Activated T-cell treated with anti-CD3 and anti-CD28 coated beads for 24 hours (primary cell): ENCODE data around the gene PLCH1.
"Not testable (repeated sequence)": the region's sequence is repeated elsewhere in the genome, so short reads cannot be mapped to it uniquely, and the experiment has no call there.

Experiments
- DNase-seq: peaks from one replicate; pipeline ENCODE4 v3.0.0-alpha.2; 2020; ENCODE audit warnings: low read depth

Gene PLCH1

GRCh38 chr3:155641956-155642355 lies 102.9 kb downstream of the PLCH1 start:
- DNase-seq, result no peak

DNA sequence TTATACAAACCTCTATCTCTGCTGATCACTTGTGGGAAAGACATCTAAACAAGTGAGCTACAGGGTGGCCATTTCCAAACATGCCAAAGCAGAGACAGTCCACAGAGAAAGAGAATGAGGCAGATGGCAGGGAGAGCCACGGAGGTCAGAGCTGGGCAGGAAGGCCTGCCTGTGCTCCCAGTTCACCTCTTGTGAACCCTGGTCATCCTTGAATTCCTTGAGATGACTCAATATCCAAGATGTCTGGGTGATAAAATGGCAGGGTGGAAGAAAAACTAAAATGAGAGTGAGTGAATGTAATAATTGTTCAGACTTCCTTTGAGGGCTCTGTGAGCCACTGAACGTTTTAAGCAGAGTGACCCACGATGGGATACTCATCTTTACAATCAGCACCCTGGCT lies 104.8 kb downstream of the PLCH1 start:
- DNase-seq, result no peak

DNA sequence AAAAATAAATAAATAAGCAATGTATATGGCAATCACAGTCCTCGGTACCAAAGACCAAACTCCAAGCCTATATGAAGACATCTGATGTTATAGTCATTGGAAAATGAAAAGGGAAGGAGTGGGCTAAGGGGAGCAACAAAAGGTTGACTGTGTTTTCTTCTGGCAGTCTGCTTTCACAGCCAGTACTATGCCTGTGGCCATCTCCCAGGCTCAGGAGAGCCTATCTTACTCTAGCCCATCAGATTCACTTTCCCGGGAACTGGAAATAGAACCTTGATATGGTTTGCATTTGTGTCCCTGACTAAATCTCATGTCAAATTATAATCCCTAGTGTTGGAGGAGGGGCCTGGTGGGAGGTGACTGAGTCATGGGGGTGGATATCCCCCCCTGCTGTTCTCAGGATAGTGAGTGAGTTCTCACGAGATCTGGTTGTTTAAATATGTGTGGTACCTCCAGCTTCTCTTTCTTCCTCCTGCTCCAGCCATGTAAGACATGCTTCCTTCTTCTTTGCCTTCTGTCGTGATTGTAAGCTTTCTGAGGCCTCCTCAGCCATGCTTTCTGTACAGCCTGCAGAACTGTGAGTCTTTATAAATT lies 105.3 kb downstream of the PLCH1 start:
- DNase-seq, result no peak

GRCh38 chr3:155638461-155638860 lies 106.4 kb downstream of the PLCH1 start:
- not testable (repeated sequence) for DNase-seq

DNA sequence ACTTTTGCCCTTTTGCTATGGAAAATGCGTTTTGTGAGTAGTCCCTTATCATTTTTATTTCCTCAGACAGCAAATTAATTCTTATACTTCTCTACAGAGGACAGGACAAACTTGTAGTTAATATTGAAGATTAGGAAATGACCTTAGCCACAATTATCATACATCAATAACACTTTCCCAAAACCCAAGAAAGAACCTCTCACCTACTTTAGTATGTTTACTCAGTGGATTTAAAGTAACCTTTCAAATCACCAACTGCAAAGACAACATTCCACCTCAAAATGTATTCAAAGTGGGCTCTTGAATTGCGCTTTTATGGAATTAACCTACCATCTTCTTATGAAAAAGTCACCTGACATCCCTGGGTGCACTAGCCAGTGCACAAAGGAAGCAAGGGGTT lies 107.3 kb downstream of the PLCH1 start:
- no peak for DNase-seq

DNA sequence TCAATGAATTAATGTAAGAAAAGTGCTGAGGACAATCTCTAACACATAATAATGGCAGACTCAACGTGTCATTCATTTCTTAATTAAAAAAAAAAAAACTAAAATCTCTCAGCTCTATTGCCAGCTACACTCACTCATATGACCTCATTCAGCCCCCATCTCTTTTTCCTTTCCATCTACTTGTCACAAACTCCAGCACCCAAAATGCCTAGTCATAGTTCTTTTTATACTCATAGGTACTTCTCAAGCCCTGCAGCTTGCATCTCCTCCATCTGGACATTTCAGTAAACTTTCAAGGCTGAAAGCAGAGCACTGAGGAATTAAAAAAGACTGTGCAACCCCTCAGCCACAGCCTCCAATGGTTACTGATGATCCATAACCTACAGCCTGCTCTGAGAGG lies 109.8 kb downstream of the PLCH1 start:
- no peak for DNase-seq

- DNase-seq, result no peak
These were observed 110.7 kb downstream of the PLCH1 start for GRCh38 chr3:155634121-155634719.

- no peak for DNase-seq
These were observed 113.4 kb downstream of the PLCH1 start for GRCh38 chr3:155631323-155632019.

DNA sequence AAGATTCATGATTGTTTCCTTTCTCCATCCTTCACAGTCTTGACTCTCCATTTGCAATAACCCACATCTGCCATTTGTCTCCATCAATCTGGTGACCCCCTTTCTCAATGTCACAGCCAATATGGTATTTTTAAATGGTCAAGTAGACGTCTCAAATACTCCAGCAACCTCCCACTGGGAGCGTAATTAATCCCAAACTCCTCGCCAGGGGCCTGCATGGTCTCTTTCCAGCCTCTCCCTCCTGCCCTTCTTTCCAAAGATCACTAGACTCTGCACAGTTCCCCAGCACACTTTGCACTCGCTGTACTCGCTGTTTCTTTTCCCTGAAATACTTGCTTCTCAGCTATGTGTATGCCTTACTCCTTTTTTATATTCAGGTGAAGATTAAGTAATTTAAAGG lies 115.3 kb downstream of the PLCH1 start:
- DNase-seq, result no peak

- DNase-seq, result no peak
These were observed 115.8 kb downstream of the PLCH1 start for GRCh38 chr3:155629056-155629455.

- DNase-seq, result not testable (repeated sequence)
These were observed 122.2 kb downstream of the PLCH1 start for GRCh38 chr3:155622647-155623046.

DNA sequence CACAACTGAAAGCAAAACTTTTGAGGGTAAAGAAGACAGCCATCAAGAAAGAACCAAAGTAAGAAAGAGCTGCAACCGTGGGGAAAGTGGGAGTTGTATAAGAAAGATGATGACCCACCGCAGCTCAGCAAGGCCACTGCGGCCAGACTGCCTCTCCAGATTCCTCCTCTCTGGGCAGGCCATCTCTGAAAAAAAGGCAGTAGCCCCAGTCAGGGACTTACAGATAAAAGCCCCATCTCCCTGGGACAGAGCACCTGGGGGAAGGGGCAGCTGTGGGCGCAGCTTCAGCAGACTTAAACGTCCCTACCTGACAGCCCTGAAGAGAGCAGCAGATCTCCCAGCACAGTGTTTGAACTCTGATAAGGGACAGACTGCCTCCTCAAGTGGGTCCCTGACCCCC lies 124.3 kb downstream of the PLCH1 start:
- DNase-seq, result not testable (repeated sequence)

GRCh38 chr3:155619118-155619915 lies 125.6 kb downstream of the PLCH1 start:
- no peak for DNase-seq

DNA sequence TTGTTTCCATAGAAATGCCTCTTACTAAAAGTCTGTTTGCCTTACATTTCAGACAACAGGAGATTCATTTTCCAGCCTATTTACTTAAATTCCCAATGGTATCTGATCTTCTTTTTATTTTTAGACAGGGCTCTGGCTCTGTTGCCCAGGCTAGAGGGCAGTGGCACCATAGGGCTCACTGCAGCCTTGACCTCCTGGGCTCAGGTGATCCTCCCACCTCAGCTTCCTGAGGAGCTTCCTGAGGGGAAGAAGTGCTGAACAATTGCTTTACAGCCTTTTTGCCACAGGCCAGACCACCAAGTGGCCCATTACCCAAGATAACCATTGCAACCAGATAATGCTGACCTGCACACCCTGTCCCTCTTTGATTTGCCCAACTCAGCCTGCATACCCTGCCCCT lies 126.3 kb downstream of the PLCH1 start:
- DNase-seq, result no peak

DNA sequence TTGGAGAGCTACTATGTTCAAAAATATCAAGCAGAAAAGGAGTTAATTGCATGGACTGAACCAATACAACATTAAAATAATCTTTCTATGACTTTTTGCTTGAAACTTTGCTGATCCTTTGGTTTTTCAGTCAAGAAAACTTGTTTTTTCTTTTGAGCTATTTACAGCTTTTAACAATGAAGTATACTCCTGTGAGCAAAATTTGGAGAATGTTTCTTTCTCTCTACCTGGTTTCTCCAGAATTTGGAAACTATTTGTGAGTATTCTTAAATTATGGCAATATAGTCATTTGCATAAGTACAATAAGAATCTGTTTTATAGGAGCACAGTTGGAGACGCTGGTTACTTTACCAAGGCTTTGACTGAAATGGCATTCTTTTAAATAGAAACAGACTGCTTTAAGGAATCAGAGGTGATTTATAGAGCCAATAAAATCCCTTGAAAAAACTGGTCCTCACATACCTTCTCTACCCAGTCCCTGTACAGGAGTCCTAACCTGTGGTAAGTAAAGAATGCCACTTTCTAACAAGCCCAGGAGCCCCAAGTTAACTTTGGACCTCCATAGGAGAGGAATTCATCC lies 127.4 kb downstream of the PLCH1 start:
- no peak for DNase-seq

- not testable (repeated sequence) for DNase-seq
These were observed 129.7 kb downstream of the PLCH1 start for GRCh38 chr3:155615141-155615540.

GRCh38 chr3:155614410-155614809 lies 130.5 kb downstream of the PLCH1 start:
- DNase-seq, result not testable (repeated sequence)

- no peak for DNase-seq
These were observed 133.4 kb downstream of the PLCH1 start for GRCh38 chr3:155611456-155611855.

GRCh38 chr3:155609586-155609985 lies 135.3 kb downstream of the PLCH1 start:
- no peak for DNase-seq

DNA sequence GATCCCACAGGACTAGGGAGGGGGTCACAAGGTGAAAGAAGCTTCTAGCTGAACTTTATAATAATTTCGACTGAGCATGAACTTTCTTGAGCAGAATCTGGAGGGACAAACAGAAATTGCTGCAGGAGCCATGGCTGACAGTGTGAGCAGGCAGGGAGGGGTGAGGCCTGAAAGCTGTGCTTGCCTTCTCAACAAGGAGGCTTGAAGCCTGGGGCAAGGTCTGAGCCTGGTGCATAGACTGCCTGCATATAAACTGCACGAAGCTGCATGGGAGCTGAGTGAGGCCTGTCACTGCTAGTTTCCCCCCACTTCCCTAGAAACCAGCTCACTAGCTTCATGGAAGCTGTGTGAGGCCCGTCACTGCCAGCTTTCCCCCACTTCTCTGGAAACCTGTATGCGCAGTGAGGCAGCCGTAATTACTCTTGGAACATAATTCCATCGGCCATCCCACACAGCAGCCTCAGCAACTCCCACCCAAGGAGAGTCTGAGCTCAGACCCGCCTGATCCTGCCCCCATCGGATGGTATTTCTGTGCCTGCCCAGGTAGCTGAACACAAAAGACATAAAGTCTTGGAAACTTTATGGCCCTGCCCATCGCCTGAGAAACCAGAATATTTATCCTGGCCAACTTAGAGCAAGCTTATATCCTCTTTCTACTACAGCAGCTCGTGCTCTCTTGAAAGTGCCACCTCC lies 136.5 kb downstream of the PLCH1 start:
- no peak for DNase-seq

- no peak for DNase-seq
These were observed 137.1 kb downstream of the PLCH1 start for GRCh38 chr3:155607761-155608160.

DNA sequence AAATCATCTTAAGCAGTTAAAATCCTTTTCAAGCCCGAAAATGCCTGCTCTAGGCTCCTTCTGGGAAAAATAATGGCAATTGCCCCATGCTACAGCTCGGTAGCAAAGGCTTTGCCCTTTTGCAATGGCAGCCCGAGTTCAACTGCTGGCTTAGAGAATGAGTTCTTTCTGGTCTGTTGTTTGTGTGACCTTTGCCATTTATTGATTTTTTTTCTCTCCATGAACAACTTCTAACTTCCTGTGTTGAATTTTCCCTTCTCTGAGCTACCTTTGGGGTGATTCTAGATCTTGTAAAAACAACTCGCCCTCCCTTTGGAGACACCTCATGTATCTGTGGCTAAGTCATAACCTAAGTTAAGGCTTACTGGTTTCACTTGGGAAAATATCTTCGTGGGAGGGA lies 139.3 kb downstream of the PLCH1 start:
- no peak for DNase-seq
